GM18873 (cell line): ENCODE results near the gene TAF1C.
"Not testable (repeated sequence)": the region's sequence is repeated elsewhere in the genome, so short reads cannot be mapped to it uniquely, and the experiment has no call there.

ENCODE experiments used
- ATAC-seq: cut with Tn5 transposase; IDR thresholded peaks from one replicate; pipeline ENCODE4 v1.9.1; 2021; ENCODE audit warnings: mild to moderate bottlenecking, moderate library complexity, moderate number of reproducible peaks; ENCODE audit not compliant: unreplicated experiment, low FRiP score

Gene TAF1C, protein sequence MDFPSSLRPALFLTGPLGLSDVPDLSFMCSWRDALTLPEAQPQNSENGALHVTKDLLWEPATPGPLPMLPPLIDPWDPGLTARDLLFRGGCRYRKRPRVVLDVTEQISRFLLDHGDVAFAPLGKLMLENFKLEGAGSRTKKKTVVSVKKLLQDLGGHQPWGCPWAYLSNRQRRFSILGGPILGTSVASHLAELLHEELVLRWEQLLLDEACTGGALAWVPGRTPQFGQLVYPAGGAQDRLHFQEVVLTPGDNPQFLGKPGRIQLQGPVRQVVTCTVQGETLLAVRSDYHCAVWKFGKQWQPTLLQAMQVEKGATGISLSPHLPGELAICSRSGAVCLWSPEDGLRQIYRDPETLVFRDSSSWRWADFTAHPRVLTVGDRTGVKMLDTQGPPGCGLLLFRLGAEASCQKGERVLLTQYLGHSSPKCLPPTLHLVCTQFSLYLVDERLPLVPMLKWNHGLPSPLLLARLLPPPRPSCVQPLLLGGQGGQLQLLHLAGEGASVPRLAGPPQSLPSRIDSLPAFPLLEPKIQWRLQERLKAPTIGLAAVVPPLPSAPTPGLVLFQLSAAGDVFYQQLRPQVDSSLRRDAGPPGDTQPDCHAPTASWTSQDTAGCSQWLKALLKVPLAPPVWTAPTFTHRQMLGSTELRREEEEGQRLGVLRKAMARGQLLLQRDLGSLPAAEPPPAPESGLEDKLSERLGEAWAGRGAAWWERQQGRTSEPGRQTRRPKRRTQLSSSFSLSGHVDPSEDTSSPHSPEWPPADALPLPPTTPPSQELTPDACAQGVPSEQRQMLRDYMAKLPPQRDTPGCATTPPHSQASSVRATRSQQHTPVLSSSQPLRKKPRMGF

GRCh38 chr16:84186685-84187437 is at the start of gene TAF1C:
TAF1C (minus strand) TSS chr16:84187057; CDS start chr16:84184988, 2,069 bp downstream.
- ATAC-seq: peak; percentile 47

DNA sequence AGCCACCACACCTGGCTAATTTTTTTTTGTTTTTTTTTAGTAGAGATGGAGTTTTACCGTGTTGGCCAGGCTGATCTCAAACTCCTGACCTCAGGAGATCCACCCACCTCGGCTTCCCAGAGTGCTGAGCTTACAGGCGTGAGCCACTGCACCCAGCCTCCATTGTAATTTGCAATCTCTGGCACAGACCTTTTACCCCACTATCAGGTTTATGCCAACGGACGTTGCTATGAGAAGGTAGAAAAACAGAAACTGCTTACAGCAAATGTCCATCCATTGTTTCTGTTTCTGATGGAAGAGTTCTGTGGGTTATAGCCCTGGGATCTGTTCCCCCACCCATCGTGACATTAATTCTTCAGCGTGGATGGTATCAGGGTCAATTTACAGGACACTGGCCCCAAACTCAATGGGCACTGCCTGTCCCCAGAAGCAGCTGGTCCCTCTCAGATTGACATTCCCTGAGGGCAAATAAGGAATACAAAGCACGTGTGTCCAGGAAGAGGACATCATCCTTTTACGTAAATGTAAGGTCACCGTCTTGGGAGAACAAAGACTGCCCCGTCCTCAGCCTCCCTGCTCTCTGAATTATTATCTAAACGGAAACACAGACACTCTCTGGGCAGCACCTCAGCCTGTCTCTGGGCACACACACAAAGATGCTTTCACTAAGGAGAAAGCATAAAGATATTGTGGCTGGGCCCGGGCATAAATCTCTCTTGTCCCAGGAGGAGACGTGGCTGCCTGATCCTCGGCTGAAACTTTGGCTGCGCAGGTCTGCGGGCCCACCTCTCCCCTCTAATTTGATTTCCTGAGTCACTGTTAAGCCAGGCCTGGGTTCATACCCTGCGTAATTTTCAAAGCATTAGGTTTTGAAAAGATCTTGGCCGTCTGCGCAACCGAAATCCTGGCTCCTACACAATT is 47.7 kb upstream of the TAF1C start:
- no peak for ATAC-seq

DNA sequence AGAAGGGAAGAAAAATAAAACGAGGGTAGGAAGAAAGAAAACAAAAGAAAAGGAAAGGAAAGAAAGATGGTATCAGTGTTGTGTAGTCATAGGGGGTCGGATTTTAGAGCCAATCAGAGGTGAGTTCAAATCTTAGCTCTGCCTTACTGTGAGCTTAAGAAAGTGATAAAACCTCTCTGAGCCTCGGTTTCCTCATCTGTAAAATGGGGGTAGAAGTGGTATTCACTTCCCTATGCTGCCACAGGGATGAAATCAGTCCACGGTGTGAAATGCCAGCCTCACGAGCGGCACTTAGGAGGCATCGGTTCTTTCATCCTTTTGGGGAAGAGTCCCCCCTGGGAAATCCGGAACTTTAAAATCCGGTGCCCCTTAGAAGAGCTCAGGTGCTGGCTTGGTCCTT is 46.9 kb upstream of the TAF1C start:
- ATAC-seq: no peak

DNA sequence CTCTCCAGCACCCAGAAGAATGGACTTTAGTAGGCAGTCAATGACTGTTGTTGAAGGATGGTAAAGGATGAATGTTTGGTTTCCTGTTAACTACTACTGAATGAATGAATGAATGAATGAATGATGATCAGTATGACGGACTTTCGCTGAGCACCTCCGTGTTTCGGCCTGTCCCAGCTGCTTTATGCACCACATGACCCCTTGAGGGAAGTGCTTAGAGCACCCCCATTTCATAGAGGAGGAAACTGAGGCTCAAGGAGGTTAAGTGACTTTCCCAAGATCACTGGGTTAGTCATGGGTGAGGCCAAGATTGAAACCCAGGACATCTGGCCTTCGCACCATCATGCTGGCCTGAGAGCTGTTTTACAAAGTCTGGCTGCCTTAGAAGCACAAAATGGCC is 46.1 kb upstream of the TAF1C start:
- ATAC-seq: no peak

GRCh38 chr16:84232060-84232459 is 45.2 kb upstream of the TAF1C start:
- ATAC-seq: no peak

- no peak for ATAC-seq
These were observed 42.6 kb upstream of the TAF1C start for GRCh38 chr16:84229471-84229870.

DNA sequence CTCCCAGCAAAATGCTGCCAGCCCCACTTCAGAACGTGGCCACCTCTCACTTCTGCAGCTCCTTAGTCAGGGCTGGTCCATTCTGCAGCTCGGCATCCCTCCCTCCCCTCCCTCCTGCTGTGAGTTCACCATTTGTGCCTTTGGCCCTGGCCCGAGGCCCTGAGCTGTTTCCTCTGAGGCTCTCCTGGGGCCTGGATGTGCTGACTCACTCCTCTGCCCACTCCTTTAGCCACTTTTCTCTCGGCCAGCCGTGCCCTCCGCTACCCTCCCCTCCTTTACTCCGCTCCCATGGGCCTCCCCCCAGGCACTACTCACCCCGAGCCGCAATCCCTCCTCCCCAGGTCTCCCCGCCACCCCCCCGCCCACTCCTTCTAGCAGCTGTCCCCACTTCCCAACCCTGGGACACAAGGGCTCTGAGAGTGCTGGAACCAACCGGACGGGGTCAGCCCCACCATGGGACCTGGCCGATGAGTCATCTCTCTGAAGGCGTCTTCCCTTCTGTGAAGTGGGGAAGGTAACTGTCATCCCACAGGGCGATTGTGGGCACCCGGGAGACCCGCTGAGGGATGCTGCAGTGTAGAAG is 41.5 kb upstream of the TAF1C start:
- ATAC-seq: no peak

- no peak for ATAC-seq
These were observed 40.7 kb upstream of the TAF1C start for GRCh38 chr16:84227548-84227947.

- ATAC-seq: no peak
These were observed 39.2 kb upstream of the TAF1C start for GRCh38 chr16:84226026-84226425.

GRCh38 chr16:84225571-84225970 is 38.7 kb upstream of the TAF1C start:
- no peak for ATAC-seq

DNA sequence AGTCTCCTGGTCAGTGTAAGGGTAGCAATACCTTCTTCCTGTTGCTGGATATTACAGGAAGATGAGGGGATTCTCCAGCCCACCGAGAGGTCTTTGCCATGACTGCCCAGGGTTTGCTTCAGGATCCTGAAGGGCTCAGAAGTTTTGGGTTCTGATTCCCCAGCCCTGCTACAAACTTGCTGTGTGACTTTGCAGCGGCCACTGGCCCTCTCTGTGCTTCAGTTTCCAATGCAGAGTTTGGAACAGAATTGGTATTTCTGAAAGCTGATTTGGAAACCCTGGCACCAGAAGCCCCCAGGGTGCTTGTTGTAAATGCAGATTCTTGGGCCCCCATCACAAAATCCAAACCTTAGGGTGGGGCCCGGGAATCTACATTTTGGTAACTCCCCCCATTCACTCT is 38.3 kb upstream of the TAF1C start:
- no peak for ATAC-seq

- ATAC-seq: no peak
These were observed 37.7 kb upstream of the TAF1C start for GRCh38 chr16:84224554-84224953.

DNA sequence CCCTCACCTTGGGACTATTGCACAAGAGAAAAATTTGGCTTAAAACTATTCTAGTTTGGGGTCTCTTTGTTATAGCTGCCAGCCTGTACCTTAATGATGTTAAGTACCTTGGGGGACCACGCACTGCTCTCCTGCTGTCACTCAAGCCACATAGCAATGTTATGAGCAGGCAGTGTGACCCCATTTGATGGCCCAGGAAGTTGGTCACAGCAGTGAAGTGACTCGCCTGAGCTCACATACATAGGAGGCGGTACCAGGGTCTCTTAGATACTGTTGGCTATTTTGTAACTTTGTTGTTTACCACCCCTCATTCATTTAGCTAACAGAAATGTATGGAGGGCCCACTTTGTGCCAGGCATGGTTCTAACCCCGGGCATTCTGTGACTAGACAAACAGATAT is 36.6 kb upstream of the TAF1C start:
- no peak for ATAC-seq

DNA sequence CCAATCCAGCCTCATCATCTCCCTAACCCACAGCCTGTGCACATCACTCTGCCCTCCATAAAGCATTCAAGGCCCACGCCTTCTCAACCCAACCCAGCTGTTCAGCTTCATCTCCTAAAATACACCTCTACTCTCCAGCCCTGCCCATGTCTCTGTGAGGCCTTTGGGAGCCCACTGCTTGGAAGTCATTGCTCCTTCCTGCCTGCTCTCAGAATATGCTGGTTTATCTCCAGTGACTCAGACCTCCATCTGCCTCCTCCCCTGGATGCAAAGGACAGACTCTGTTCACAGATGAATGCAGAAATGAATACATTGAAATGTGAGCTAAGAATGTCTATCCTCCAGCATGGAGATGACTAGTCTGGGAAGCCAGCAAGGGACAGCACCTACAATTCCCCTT is 34.0 kb upstream of the TAF1C start:
- ATAC-seq: no peak

DNA sequence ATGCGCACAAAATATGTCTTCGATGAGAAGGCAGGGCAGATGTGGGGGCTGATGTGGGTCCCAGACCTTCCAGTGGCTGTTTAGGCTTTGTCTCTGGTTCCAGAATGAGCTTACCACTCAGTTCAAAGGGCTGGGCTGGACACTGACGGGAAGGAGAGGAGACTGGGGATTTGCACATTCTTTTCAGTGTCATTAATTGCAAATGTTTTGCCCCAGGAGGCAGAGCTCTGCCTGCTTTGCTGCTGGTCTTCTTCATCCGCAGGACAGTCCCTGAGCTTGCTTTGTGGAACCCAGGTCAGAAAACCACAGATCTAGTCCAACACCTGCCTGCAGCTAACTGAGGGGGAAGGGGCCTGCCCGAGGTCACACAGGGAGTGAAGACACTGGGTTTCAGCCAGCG is 32.1 kb upstream of the TAF1C start:
- no peak for ATAC-seq

GRCh38 chr16:84218176-84218823 is 31.4 kb upstream of the TAF1C start:
- no peak for ATAC-seq

GRCh38 chr16:84216144-84216543 is 29.3 kb upstream of the TAF1C start:
- ATAC-seq: not testable (repeated sequence)

GRCh38 chr16:84215531-84215930 is 28.7 kb upstream of the TAF1C start:
- no peak for ATAC-seq

DNA sequence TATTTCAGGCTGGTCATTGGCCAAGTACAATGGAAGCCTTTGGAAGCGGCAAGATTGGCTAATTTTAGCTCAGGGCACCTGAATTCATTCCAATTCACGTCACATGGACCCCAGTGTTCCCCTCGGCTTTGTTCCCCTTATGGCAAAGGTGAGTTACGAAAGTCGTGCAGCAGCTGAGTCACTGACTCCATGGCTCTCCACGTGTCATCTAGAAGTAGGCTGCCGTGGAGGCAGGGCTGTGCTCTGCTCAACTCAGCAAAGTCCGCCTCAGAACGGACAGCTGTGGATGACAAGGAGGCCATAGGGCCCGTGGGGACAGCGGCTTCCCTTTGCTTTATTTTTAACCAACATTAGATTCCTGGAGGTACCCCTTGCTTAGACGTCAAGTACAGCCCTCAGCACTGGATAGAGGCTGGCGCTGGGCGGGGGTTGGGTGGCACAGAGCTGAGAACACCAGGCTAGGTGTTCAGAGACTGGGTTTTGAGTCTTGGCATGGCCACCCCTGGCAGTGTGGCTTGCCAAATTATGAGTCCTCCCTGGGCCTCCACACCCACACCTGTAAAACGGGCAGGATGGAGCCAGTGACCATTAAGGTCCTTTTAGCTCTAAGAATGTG is 27.7 kb upstream of the TAF1C start:
- ATAC-seq: no peak
